GM15510 (cell line): Measurements from ENCODE around the gene HSP90B1.
A peak's percentile ranks its signal among the peaks of the same experiment; 100 is the strongest.

Experiments used
- POLR2A ChIP-seq: IDR thresholded peaks from 3 replicates; pipeline ENCODE4 v1.6.1; 2011; ENCODE audit warnings: borderline replicate concordance; ENCODE audit not compliant: insufficient read length; ENCODE audit errors: extremely low read depth

Gene HSP90B1

DNA sequence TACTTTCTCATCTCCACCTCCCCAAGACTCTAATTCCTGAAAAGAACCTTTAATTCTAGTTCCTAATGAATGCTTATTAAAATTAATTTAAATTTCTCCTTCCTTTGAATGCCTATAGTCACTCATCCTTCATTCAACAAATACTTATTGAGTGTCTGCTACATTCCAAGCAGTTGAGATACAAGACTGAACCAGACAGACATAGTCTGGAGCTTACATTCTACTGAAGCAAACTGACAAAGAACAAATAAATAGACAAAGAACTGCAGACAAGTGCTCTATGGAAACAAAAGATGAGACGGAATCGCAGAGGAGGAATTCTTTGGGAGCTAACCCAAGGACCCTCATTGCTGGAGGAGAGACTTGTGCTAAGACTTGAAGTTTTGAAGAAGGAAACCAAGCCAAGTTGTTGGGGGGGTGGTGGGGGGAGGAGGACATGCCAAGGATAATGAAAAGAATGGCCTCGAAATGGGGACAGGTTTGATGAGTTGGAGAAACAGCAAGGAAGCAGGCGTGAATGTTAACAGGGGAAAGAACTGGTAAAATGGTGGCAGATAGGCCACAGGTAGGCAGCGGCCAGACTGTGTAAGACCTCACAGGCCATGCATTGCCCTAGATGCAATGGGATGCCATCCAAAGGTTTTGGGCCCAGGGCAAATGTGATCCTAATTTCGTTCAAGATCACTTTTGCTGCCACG is 25.8 kb downstream of the HSP90B1 start:
- no peak for TF ChIP-seq POLR2A

GRCh38 chr12:103956509-103957027 is 26.4 kb downstream of the HSP90B1 start:
- TF ChIP-seq POLR2A, result no peak

GRCh38 chr12:103957865-103958388 is 27.7 kb downstream of the HSP90B1 start:
- no peak for TF ChIP-seq POLR2A

- no peak for TF ChIP-seq POLR2A
Observed at GRCh38 chr12:103958621-103959020, 28.4 kb downstream of the HSP90B1 start.

GRCh38 chr12:103960616-103961227 is 30.5 kb downstream of the HSP90B1 start:
- no peak for TF ChIP-seq POLR2A

DNA sequence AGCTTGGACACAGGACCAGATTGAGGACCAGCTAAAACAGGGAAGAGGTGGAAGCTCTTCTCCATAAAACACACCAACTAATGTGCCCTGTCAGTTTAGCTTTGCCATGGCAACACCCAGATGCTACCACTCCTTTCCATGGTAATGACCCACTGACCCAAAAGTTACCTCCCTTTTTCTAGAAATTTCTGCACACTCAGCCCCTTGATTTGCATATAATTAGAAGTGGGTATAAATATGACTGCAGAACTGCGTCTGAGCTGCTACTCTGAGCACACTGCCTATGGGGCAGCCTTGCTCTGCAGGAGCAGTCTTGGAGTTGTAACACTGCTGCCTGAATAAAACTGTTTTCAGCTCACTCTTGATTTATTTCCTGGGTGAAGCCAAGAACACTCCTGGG is 32.3 kb downstream of the HSP90B1 start:
- peak; percentile 18 for TF ChIP-seq POLR2A

GRCh38 chr12:103964805-103965204 is 34.6 kb downstream of the HSP90B1 start:
- no peak for TF ChIP-seq POLR2A

- TF ChIP-seq POLR2A, result no peak
Observed at GRCh38 chr12:103965255-103965589, 35.0 kb downstream of the HSP90B1 start.

- peak; percentile 86 for TF ChIP-seq POLR2A
Observed at GRCh38 chr12:103965590-103966504, 35.6 kb downstream of the HSP90B1 start, which contains the start of gene TDG. Gene TDG, plus strand, starts transcription at chr12:103965872. Its CDS starts 166 bp downstream, at chr12:103966038.

GRCh38 chr12:103966736-103967135 is 36.5 kb downstream of the HSP90B1 start:
- no peak for TF ChIP-seq POLR2A

DNA sequence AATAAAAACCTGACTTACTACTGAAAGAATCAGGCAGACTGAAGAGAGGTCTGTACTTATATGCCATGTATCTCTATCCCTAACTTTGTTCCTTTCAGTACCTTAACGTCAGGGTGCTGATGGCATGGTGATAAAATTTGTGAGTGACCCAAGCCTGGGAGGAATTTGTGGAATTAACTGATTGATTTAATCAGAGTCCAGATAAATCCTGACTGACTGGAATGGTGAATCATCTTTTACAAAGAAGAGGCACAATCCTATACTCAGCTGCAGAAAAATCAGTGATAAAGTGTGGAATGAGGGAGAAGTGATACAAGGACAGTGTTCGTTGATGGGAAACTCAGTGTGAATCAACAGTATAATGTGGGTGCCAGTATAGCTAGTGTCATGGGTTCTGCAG is 39.2 kb downstream of the HSP90B1 start:
- no peak for TF ChIP-seq POLR2A

DNA sequence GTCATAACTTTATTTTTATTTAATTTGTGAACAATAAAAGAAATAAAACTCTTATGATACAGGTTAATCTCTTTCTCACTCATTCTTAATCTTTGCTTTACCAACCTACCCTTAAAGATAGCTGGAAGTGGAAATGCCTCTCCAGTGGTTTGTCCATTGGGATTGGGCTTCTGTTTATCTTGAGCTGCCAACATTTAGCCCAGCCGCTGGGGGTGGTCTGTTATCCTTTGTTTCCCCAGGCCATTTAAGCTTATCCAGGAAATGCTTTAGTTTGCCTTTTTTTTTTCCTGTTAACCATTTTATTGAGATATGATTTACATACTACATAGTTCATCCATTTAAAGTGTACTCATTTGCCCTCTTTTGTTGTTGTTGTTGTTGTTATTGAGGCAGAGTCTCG is 43.7 kb downstream of the HSP90B1 start:
- no peak for TF ChIP-seq POLR2A

DNA sequence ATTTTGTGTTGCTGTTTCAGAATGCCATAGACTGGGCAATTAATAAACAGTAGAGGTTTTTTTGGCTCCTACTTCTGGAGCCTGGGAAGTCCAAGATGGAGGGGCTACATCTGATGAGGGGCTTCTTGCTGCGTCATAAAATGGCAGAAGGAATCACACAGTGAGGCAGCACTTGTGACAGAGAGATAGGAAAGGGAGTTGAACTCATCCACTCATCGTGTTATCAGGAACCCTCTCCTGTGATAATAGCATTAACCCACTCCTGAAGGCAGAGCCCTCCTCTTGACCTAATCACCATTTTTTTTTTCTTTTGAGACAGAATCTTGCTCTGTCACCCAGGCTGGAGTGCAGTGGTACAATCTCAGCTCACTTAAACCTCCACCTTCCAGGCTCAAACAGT is 45.2 kb downstream of the HSP90B1 start:
- no peak for TF ChIP-seq POLR2A

DNA sequence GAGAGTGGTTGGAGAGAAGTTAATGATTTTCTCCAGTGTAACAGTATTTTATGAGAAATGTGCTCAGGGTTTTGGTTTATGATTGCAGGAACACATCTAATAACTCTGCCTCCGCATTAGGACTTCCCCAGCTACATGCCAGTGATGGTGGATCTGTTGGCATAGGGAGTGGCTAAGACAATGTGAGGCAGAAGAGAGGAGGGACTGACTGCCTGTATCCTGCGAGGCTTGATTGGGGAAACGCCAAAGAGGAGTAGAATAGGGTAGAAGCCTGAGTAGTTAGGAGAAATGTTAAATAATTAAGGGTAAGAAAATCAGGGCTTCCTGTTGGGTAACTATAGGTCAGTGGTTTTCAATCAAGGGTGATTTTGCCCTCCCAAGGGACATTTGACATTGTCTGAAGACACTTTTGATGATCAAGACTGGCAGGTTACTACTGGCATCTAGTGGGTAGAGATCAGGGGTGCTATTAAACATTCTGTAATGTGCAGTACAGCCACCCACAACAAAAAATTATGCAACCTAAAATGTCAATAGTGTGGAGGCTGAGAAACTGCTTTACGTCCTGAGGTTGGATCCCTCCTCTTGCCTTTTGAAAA is 48.3 kb downstream of the HSP90B1 start:
- TF ChIP-seq POLR2A, result no peak

DNA sequence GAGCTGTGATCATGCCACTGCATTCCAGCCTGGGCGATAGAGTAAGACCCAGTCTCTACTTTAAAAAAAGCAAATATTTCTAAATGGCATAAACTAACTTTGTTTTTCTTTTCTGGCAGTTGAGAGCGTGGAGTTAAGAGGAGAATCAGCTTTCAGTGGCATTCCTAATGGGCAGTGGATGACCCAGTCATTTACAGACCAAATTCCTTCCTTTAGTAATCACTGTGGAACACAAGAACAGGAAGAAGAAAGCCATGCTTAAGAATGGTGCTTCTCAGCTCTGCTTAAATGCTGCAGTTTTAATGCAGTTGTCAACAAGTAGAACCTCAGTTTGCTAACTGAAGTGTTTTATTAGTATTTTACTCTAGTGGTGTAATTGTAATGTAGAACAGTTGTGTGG is 56.6 kb downstream of the HSP90B1 start:
- TF ChIP-seq POLR2A, result no peak

- TF ChIP-seq POLR2A, result no peak
Observed at GRCh38 chr12:103994235-103994634, 64.0 kb downstream of the HSP90B1 start.

DNA sequence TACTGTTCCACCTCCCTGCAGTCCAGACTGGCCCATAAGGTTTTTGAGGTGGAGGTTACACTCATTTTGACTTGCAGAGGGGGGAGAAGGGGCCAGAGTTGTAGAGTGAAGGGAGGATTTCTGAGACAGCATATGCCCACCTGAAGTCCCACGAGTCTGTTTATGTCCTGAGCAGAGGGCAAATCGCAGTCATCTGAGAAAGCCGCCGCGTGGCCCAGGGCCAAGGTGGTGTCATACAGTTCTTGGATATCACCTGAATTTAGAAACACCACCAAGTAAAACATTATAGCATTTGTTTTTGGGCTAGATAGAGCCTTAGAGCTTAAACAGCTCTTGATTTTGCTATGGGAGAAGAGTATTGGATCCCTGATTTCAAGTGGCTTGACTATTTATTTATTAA is 66.4 kb downstream of the HSP90B1 start:
- TF ChIP-seq POLR2A, result no peak
